ENCODE measurements around the gene LRRC66. TPM values are rescaled to one million over a fixed set of nuclear protein-coding genes. Genes with fewer than 3 reads are reported as not detected.

LRRC66 gene
- total RNA-seq, 1 experiment from 2014 or later: not detected

GRCh38 chr4:52059372-52059771, 39.2 kb upstream of the LRRC66 start:
- ChIA-PET CTCF (no interaction called here), POLR2A (no interaction called here)
- Mint-ChIP-seq H3K27ac (ENCODE audit: unreplicated experiment) (no peak overlapping the region), H3K36me3 (ENCODE audit: insufficient read depth, unreplicated experiment) (no peaks in the 10 kb centered on the region), H3K4me1 (ENCODE audit: low read depth, unreplicated experiment) (no peaks in the 10 kb centered on the region), H3K9me3 (ENCODE audit: unreplicated experiment) (no peaks in the 10 kb centered on the region), H3K4me3 (ENCODE audit: unreplicated experiment) (no peak overlapping the region), H3K27me3 (ENCODE audit: insufficient read depth, unreplicated experiment) (peaks cover 20% of the 10 kb centered on the region)
- no peak for DNase-seq
- no peaks in the 10 kb centered on the region for H3K36me3 ChIP-seq (ENCODE audit: control insufficient read depth, insufficient read depth, low read length)
- no peaks in the 10 kb centered on the region for H3K9me3 ChIP-seq
- H3K4me3 ChIP-seq (ENCODE audit: low read depth, low read length): no peak overlapping the region
- TF ChIP-seq CTCF (IDR thresholded peaks at IDR 0.05; ENCODE audit: insufficient read depth in 1 of 2, low read depth in 1 of 2, low read length in 1 of 2, severe bottlenecking in 1 of 2, unreplicated experiment in 1 of 2): no peak
- BruUV-seq (replicated peaks): no TSS peak
- no peaks in the 10 kb centered on the region for H3K27me3 ChIP-seq (replicated peaks; ENCODE audit: control insufficient read depth, insufficient read depth, low read length)
- H3K4me1 ChIP-seq: no peaks in the 10 kb centered on the region
- intact Hi-C loops (cut with micrococcal nuclease; ENCODE audit: unreplicated experiment): no loop called here

- intact Hi-C loops (cut with micrococcal nuclease; ENCODE audit: unreplicated experiment): no loop called here
- no peaks in the 10 kb centered on the region for H3K4me1 Mint-ChIP-seq (ENCODE audit: low read depth, unreplicated experiment)
- Histone ChIP-seq H3K36me3 (ENCODE audit: control insufficient read depth, insufficient read depth, low read length) (no peaks in the 10 kb centered on the region), H3K4me3 (ENCODE audit: low read depth, low read length) (no peak overlapping the region), H3K9me3 (no peaks in the 10 kb centered on the region), H3K27me3 (replicated peaks; ENCODE audit: control insufficient read depth, insufficient read depth, low read length) (no peaks in the 10 kb centered on the region), H3K4me1 (no peaks in the 10 kb centered on the region)
- CTCF ChIA-PET: no interaction called here
- DNase-seq: no peak
- BruUV-seq (replicated peaks): no TSS peak
- no peak for TF ChIP-seq CTCF (IDR thresholded peaks at IDR 0.05; ENCODE audit: insufficient read depth in 1 of 2, low read depth in 1 of 2, low read length in 1 of 2, severe bottlenecking in 1 of 2, unreplicated experiment in 1 of 2)
- H3K27ac Mint-ChIP-seq (ENCODE audit: unreplicated experiment): no peak overlapping the region
- H3K36me3 Mint-ChIP-seq (ENCODE audit: insufficient read depth, unreplicated experiment): no peaks in the 10 kb centered on the region
- H3K27me3 Mint-ChIP-seq (ENCODE audit: insufficient read depth, unreplicated experiment): peaks cover 25% of the 10 kb centered on the region
- H3K9me3 Mint-ChIP-seq (ENCODE audit: unreplicated experiment): no peaks in the 10 kb centered on the region
- no peak overlapping the region for H3K4me3 Mint-ChIP-seq (ENCODE audit: unreplicated experiment)
- POLR2A ChIA-PET: no interaction called here
These were observed 38.1 kb upstream of the LRRC66 start for GRCh38 chr4:52058275-52058674.

- H3K27me3 Mint-ChIP-seq (ENCODE audit: insufficient read depth, unreplicated experiment): peaks cover 27% of the 10 kb centered on the region
- H3K27ac Mint-ChIP-seq (ENCODE audit: unreplicated experiment): no peak overlapping the region
- Histone ChIP-seq H3K9me3 (no peaks in the 10 kb centered on the region), H3K27me3 (replicated peaks; ENCODE audit: control insufficient read depth, insufficient read depth, low read length) (no peaks in the 10 kb centered on the region), H3K4me1 (no peaks in the 10 kb centered on the region), H3K36me3 (ENCODE audit: control insufficient read depth, insufficient read depth, low read length) (no peaks in the 10 kb centered on the region), H3K4me3 (ENCODE audit: low read depth, low read length) (no peak overlapping the region)
- CTCF ChIA-PET: no interaction called here
- POLR2A ChIA-PET: no interaction called here
- no peak for DNase-seq
- no peak for TF ChIP-seq CTCF (IDR thresholded peaks at IDR 0.05; ENCODE audit: insufficient read depth in 1 of 2, low read depth in 1 of 2, low read length in 1 of 2, severe bottlenecking in 1 of 2, unreplicated experiment in 1 of 2)
- no peaks in the 10 kb centered on the region for H3K4me1 Mint-ChIP-seq (ENCODE audit: low read depth, unreplicated experiment)
- intact Hi-C loops (cut with micrococcal nuclease; ENCODE audit: unreplicated experiment): no loop called here
- H3K36me3 Mint-ChIP-seq (ENCODE audit: insufficient read depth, unreplicated experiment): no peaks in the 10 kb centered on the region
- BruUV-seq (replicated peaks): no TSS peak
- no peak overlapping the region for H3K4me3 Mint-ChIP-seq (ENCODE audit: unreplicated experiment)
- no peaks in the 10 kb centered on the region for H3K9me3 Mint-ChIP-seq (ENCODE audit: unreplicated experiment)
These were observed 37.0 kb upstream of the LRRC66 start for GRCh38 chr4:52057196-52057595.

Measured in Caco-2 (cell line).